H1 (cell line): ENCODE results near the gene TRPM1. TPM values are rescaled to one million over a fixed set of nuclear protein-coding genes. Genes with fewer than 3 reads are reported as not detected.

Experiments
- EGR1 ChIP-seq: IDR thresholded peaks from 2 replicates; pipeline ENCODE4 v1.6.1; 2011; ENCODE audit warnings: low read depth, low read length, borderline replicate concordance
- HDAC2 ChIP-seq, 2 experiments: fragments of 300-600 bp in 1 of 2; sonication (generic) in 1 of 2; IDR thresholded peaks; 2 replicates each; pipeline ENCODE4 v1.6.1; 2011 to 2012; ENCODE audit warnings: low read depth in 2 of 2, low read length in 2 of 2, mild to moderate bottlenecking in 2 of 2, moderate library complexity in 2 of 2, borderline replicate concordance in 1 of 2, inconsistent platforms in 1 of 2
- USF2 ChIP-seq: IDR thresholded peaks from 2 replicates; pipeline ENCODE4 v1.6.1; 2011; ENCODE audit warnings: low read length, improper control_type of control experiment
- polyA plus RNA-seq, 7 experiments: library from polyadenylated mRNA; depleted of rRNA in 3 of 7; stranded (reverse) in 5 of 7; unstranded in 2 of 7; fragments of >200 nt in 5 of 7; fragments of 200-250 nt in 2 of 7; gene quantifications; 1 replicate in 5 of 7; 2 replicates in 1 of 7; 4 replicates in 1 of 7; pipeline versions ENCODE4 v1.2.1 to v1.2.3, GENCODE V29; 2011 to 2013; ENCODE audit warnings: missing spikeins in 2 of 7, mixed read lengths in 2 of 7
- total RNA-seq: library from RNA; stranded (reverse); fragmentation: NEBNext Ultra II Directional; extraction: Animal tissue kit (Norgen Biotek cat#: 25700); gene quantifications from 2 replicates; pipeline ENCODE4 v1.2.1, GENCODE V29; 2021

The TRPM1 gene
- total and polyA plus RNA-seq, 2 of the 8 experiments (the other 6 are each of a cell fraction or from before 2014, with no cell fraction given): 0.05 TPM; not detected in 1

DNA sequence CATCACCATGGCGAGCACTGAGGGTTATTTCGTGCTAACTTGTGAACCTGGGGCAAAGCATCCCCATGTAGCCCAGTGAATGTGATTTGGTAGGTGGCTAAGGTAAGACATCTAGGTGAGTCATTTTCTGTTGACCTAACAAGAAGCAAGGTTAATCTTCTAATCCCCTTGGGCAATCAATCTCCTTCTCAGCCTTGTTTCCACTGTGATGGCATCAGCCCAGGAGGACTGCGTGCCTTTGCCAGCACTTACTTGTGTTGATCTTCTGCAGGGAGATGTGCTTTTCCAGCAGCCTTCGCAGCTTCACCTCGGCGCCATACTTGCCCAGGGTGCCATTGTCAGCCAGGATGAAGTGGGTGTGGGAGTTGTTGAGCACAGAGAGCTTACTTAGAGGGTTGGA, 35.7 kb downstream of the TRPM1 start (continued):
- no peak for TF ChIP-seq USF2
- no peak for TF ChIP-seq HDAC2 (IDR thresholded peaks at IDR 0.05; ENCODE audit: borderline replicate concordance in 1 of 2, low read depth in 2 of 2, low read length in 2 of 2)
- TF ChIP-seq EGR1: no peak
